HUES48 (cell line): ENCODE results near the gene SOWAHD.
A peak's percentile ranks its signal among the peaks of the same experiment; 100 is the strongest.
"Not testable (repeated sequence)": the region's sequence is repeated elsewhere in the genome, so short reads cannot be mapped to it uniquely, and the experiment has no call there.

ENCODE experiments used
- H3K27ac ChIP-seq: one replicate; pipeline ENCODE4 v1.7.0; 2013; ENCODE audit warnings: low read depth, low read length, inconsistent platforms
- H3K27me3 ChIP-seq: 2 replicates; pipeline ENCODE4 v1.6.1; 2013; ENCODE audit warnings: mild to moderate bottlenecking, low read length; ENCODE audit not compliant: control insufficient read depth, insufficient read depth
- H3K36me3 ChIP-seq: 2 replicates; pipeline ENCODE4 v1.6.1; 2013; ENCODE audit warnings: low read length; ENCODE audit not compliant: control insufficient read depth, insufficient read depth
- H3K4me1 ChIP-seq: 2 replicates; pipeline ENCODE4 v1.6.1; 2013; ENCODE audit warnings: mild to moderate bottlenecking, low read length; ENCODE audit not compliant: control insufficient read depth, insufficient read depth
- H3K4me3 ChIP-seq: 2 replicates; pipeline ENCODE4 v1.5.1; 2013; ENCODE audit warnings: mild to moderate bottlenecking, low read depth, low read length
- H3K9ac ChIP-seq: 2 replicates; pipeline ENCODE4 v1.6.1; 2013; ENCODE audit warnings: mild to moderate bottlenecking, low read depth, low read length, moderate library complexity
- H3K9me3 ChIP-seq: 2 replicates; pipeline ENCODE4 v1.6.1; 2013; ENCODE audit warnings: low read length; ENCODE audit not compliant: control insufficient read depth, insufficient read depth

Gene SOWAHD

DNA sequence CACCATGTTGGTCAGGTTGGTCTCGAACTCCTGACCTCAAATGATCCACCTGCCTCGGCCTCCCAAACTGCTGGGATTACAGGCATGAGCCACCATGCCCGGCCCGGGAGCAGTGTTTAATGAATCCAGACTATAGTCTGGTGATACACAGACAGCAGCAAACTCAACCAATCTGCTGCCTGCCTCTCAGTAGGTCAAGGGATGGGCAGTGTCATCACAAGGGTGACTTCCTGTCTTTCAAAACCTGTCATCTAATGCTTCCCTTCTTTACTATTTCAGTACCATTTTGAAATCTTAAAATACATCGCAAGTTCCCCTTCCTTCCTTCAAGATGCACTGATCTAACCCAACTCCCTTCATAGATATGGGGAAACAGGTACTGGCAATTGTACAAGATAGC is 24.6 kb downstream of the SOWAHD start:
- Histone ChIP-seq H3K27me3 (no peaks in the 10 kb centered on the region), H3K27ac (no peak overlapping the region), H3K9ac (no peak overlapping the region), H3K36me3 (peaks cover 55% of the 10 kb centered on the region), H3K4me1 (no peaks in the 10 kb centered on the region), H3K9me3 (peaks cover 21% of the 10 kb centered on the region), H3K4me3 (no peak overlapping the region)

DNA sequence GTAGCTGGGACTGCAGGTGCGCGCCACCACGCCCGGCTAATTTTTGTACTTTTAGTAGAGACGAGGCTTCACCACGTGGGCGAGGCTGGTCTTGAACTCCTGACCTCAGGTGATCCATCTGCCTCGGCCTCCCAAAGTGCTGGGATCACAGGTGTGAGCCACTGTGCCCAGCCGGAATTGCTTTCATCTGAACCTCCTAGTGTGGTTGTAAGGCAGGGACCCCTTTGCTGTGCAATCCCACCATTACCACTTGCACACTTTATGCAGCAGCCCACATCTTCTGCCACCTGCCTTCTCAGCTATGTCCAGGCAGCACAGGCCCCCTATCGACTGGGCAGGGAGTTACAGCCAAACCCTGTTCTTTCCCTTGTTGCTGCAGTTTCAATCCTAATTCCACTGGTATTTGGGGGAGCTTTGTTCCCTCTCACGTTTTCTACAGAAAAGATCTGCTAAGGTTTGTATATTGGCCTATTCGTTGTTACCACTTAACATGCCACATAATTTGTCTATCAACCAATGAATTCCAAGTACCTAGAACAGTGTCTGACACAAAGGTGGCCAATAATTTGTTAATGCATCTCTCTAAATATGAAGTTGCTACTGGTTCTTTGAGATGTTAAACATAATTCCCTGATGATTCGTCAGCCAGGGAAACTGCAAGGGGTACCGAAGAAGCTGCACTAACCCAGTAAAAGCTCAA is 26.5 kb downstream of the SOWAHD start:
- Histone ChIP-seq H3K4me3 (no peak overlapping the region), H3K27ac (no peak overlapping the region), H3K4me1 (no peaks in the 10 kb centered on the region), H3K36me3 (peaks cover 73% of the 10 kb centered on the region), H3K9me3 (peaks cover 24% of the 10 kb centered on the region), H3K27me3 (no peaks in the 10 kb centered on the region), H3K9ac (no peak overlapping the region)

DNA sequence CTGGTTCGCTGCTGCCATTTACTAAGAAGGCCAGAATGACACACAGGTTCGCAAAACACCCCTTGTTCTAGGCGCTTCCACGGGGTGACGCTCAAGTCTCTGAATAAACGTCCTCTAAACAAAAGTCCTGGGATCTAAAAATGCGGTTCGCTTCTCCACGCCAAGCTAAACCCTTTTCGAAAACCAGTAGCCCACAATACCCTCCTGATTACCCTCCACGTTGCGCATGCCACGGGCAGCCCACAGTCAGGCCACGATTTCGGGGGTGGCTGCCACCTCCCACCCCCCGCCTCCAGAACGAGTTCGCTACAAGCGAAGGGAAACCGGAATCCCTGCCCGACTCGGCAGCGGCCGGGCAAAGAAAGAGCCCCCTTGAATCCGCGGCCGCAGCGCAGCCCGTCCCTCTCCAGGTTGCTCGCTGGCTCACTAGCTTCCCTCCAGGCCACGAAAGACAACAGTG is 32.6 kb downstream of the SOWAHD start:
- Histone ChIP-seq H3K36me3 (peaks cover 40% of the 10 kb centered on the region), H3K9me3 (peaks cover 23% of the 10 kb centered on the region; the same call in 1 of the 2 replicates), H3K4me3 (peak overlapping the region; percentile 96), H3K9ac (peak overlapping the region; percentile 97), H3K27ac (peak overlapping the region; percentile 99), H3K4me1 (no peaks in the 10 kb centered on the region), H3K27me3 (no peaks in the 10 kb centered on the region)

DNA sequence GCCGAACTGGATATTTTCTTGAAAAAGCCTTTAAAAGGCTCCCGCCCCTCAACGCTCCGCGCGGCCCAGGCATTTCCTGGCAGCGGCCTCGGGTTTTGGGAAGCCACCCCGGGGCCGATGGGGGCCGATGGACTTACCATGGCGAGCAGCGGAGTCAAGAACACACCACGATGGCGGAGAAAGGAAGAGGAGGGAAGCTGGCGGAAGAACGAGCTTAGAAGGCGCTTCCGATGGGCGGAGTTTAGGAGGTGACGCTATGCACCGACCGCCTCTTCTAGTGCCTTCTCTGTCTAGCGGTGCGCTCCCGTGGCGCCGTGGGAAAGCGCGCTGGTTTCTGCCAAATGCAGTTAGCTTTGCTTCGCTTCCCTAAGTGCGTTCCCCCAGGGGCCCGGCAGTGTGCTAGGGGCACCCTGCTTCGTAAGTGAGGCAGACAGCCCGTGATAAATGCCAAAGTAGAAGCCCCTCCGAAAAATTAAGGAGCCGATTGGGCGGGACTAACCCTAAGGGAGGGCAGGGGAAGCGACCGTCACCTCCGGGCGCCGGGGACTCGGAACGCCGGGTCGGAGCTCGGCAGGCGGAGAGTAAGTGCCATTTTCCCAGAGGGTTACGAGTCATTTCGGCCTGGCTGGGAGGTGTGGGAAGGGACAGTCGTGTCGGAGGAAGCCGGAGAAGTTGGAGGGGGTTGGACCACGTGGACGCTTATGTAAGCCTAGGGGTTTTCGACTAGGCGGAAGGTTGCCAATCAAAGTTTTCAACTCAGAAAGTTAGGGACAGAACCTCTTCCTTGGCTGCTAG is 33.2 kb downstream of the SOWAHD start, which contains the start of gene RPL39:
Gene RPL39 (minus strand): TSS at position 194 of the 795 bp plus-strand sequence. CDS start 54 bp downstream, at position 140.
- H3K27me3 ChIP-seq: no peaks in the 10 kb centered on the region
- peak within 1 kb of the TSS; percentile 97 for H3K9ac ChIP-seq
- peak within 1 kb of the TSS; percentile 96 for H3K4me3 ChIP-seq
- peaks cover 23% of the 10 kb centered on the region; the same call in 1 of the 2 replicates for H3K9me3 ChIP-seq
- no peaks in the 10 kb centered on the region for H3K4me1 ChIP-seq
- H3K27ac ChIP-seq: peak within 1 kb of the TSS; percentile 99
- H3K36me3 ChIP-seq: peaks cover 34% of the 10 kb centered on the region

DNA sequence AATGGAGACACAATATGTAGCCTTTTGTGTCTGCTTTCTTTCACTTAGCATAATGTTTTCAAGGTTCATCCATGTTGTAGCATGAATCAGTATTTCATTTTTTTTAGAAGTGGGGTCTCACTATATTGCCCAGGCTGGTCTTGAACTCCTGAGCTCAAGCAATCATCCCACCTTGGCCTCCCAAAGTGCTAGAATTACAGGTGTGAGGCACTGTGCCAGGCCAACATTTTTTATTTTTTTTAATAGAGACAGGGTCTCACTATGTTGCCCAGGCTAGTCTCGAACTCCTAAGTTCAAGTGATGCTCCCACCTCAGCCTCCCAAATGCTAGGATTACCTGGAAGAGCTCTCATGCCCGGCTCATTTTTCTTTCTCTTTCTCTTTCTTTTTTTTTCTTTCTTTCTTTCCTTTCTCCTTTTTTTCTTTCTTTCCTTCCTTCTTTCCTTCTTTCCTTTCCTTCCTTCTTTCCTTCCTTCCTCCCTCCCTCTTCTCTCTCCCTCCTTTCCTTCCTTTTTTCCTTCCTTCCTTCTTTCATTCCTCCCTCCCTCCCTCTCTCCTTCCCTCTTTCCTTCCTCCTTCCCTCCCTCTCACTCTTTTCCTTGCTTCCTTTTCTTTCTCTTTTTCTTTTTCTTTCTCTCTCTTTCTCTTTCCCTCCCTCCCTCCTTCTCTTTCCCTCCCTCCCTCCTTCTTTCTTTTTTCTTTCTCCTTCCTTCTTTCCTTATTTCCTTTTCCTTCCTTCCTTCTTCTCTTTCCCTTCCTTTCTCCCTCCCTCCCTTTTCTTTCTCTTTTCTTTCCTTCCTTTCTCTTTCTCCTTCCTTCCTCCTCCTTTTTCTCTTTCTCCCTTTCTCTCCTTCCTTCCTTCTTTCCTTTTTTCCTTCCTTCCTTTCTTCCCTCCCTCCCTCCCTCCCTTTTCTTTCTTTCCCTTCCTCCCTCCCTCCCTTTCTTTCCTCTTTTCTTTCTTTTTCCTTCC is 43.1 kb downstream of the SOWAHD start:
- H3K27me3 ChIP-seq: no peaks in the 10 kb centered on the region
- no peak overlapping the region for H3K9ac ChIP-seq
- H3K4me3 ChIP-seq: no peak overlapping the region
- no peaks in the 10 kb centered on the region for H3K4me1 ChIP-seq
- no peak overlapping the region for H3K27ac ChIP-seq
- H3K36me3 ChIP-seq: no peaks in the 10 kb centered on the region
- peaks cover 26% of the 10 kb centered on the region; the same call in 1 of the 2 replicates for H3K9me3 ChIP-seq

DNA sequence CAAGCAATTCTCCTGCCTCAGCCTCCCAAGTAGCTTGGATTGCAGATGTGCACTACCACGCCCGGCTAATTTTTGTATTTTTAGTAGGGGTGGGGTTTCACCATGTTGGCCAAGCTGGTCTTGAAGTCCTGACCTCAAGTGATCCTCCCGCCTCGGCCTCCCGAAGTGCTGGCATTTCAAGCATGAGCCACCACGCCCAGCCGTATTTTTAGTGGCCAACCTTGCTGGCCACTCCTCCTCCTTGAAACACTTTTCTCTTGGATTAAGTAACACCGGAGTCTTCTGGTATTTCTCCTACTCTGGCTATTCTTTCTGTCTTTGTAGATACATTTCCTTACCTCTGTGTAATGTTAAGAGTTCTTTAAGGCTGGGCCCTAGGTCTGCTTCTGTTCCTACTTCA is 44.2 kb downstream of the SOWAHD start:
- peaks cover 26% of the 10 kb centered on the region; the same call in 1 of the 2 replicates for H3K9me3 ChIP-seq
- no peaks in the 10 kb centered on the region for H3K4me1 ChIP-seq
- H3K9ac ChIP-seq: no peak overlapping the region
- no peaks in the 10 kb centered on the region for H3K27me3 ChIP-seq
- H3K4me3 ChIP-seq: no peak overlapping the region
- no peak overlapping the region for H3K27ac ChIP-seq
- H3K36me3 ChIP-seq: no peaks in the 10 kb centered on the region

DNA sequence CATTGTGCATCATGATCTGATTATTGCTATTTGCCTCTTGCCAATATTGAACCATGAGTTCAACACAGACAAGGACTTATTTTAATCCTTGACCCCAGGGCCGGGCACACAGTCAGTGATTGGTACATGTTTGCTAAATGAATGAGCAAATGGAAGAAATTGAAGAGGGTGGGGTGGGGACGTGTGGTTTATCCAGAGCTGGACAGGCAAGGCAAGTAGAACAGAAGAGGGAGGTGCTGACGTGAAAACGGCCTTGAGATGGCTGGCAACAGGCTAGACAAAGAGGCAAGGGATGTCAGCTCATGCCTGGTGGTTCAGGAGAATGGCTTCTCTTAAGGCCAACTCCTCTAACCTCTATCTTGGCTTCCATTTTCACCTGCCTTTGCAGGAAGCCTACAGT is 50.1 kb downstream of the SOWAHD start:
- H3K9me3 ChIP-seq: peaks cover 32% of the 10 kb centered on the region
- not testable (repeated sequence) for H3K4me3 ChIP-seq, H3K9ac ChIP-seq, H3K36me3 ChIP-seq, H3K27me3 ChIP-seq, H3K4me1 ChIP-seq, H3K27ac ChIP-seq

DNA sequence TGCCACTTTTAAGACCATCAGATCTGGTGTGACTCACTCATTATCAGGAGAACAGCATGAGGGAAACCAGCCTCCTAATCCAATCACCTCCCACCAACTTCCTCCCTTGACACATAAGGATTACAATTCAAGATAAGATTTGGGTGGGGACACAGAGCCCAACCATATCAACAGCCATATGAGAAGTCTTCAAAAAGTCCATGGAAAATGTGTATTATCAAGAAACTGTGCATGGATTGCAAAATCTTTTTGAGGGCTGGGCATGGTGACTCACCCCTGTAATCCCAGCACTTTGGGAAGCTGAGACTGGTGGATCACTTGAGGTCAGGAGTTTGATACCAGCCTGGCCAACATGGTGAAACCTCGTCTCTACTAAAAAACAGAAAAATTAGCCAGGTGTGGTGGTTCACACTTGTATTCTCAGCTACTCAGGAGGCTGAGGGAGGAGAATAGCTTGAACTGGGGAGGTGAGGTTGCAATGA is 50.8 kb downstream of the SOWAHD start:
- Histone ChIP-seq H3K9me3 (peaks cover 32% of the 10 kb centered on the region), H3K4me3 (no peak overlapping the region), H3K27me3 (no peaks in the 10 kb centered on the region), H3K4me1 (no peaks in the 10 kb centered on the region), H3K9ac (no peak overlapping the region), H3K36me3 (no peaks in the 10 kb centered on the region), H3K27ac (no peak overlapping the region)
